Frontal cortex (tissue), 4 donors: Measurements from ENCODE around the gene CHD1. TPM values are rescaled to one million over a fixed set of nuclear protein-coding genes. Genes with fewer than 3 reads are reported as not detected.
A peak's percentile ranks its signal among the peaks of the same experiment; 100 is the strongest.

Source experiments
- DNase-seq, 2 donors: peaks; one replicate each; pipeline ENCODE4 v3.0.0; 2012; ENCODE audit warnings: low spot score in 2 of 2
- FAIRE-seq: peaks from 2 replicates; lab custom pipeline; 2012; peaks lifted over from hg19 to GRCh38; lab: Jason Lieb, UNC
- total RNA-seq: library from RNA; depleted of rRNA; stranded (reverse); fragments of >200 nt; gene quantifications from one replicate; pipeline ENCODE4 v1.2.3, GENCODE V29; 2014
- donor health status: control.
- donor health status: control.
- donor health status: control.

Gene CHD1
- total RNA-seq, 1 donor from 2014 or later = 63.2 TPM

- no peak for FAIRE-seq
- no peak for DNase-seq
These were observed 9.7 kb upstream of the CHD1 start for GRCh38 chr5:98938464-98938863.

GRCh38 chr5:98936948-98937715, 8.3 kb upstream of the CHD1 start:
- FAIRE-seq (no peak), DNase-seq (no peak)

GRCh38 chr5:98935206-98935605, 6.4 kb upstream of the CHD1 start:
- DNase-seq = no peak
- no peak for FAIRE-seq

- no peak for FAIRE-seq
- no peak for DNase-seq
These were observed 5.7 kb upstream of the CHD1 start for GRCh38 chr5:98934546-98934945.

GRCh38 chr5:98933445-98934072, 4.8 kb upstream of the CHD1 start:
- no peak for FAIRE-seq
- no peak for DNase-seq

GRCh38 chr5:98930972-98931762, 2.4 kb upstream of the CHD1 start:
- FAIRE-seq = no peak

GRCh38 chr5:98929710-98930298, 997 bp upstream of the CHD1 start:
- FAIRE-seq (no peak), DNase-seq (no peak)

More at GRCh38 chr5:98930972-98931762, 2.4 kb upstream of the CHD1 start:
- DNase-seq = no peak

GRCh38 chr5:98927989-98928872, 576 bp downstream of the CHD1 start:
- DNase-seq (peak; percentile 32 to 55), FAIRE-seq (no peak)

GRCh38 chr5:98927242-98927988, 1.4 kb downstream of the CHD1 start:
- DNase-seq = peak; percentile 43 to 48
- no peak for FAIRE-seq

GRCh38 chr5:98923966-98924365, 4.8 kb downstream of the CHD1 start:
- FAIRE-seq (no peak), DNase-seq (no peak)

- DNase-seq (no peak), FAIRE-seq (no peak)
These were observed 6.8 kb downstream of the CHD1 start for GRCh38 chr5:98921947-98922505.

GRCh38 chr5:98917433-98917832, 11.4 kb downstream of the CHD1 start:
- DNase-seq (no peak), FAIRE-seq (no peak)

- DNase-seq (no peak), FAIRE-seq (no peak)
These were observed 12.3 kb downstream of the CHD1 start for GRCh38 chr5:98916540-98916939.

- DNase-seq (no peak), FAIRE-seq (no peak)
These were observed 14.9 kb downstream of the CHD1 start for GRCh38 chr5:98913911-98914310.

GRCh38 chr5:98911280-98912040, 17.3 kb downstream of the CHD1 start:
- no peak for DNase-seq
- FAIRE-seq = no peak

- no peak for FAIRE-seq
- DNase-seq = no peak
These were observed 19.4 kb downstream of the CHD1 start for GRCh38 chr5:98909363-98909762.

GRCh38 chr5:98907951-98908350, 20.9 kb downstream of the CHD1 start:
- FAIRE-seq (no peak), DNase-seq (no peak)
